GM23338 (cell line): ENCODE results near the gene PCSK5. TPM values are rescaled to one million over a fixed set of nuclear protein-coding genes. Genes with fewer than 3 reads are reported as not detected.

Source experiments
- ATAC-seq: fragments of 200-7000 bp; cut with Tn5 transposase; 3 replicates; pipeline ENCODE4 v1.9.1; 2020
- DNase-seq: peaks from one replicate; pipeline ENCODE4 v3.0.0-alpha.2; 2015; ENCODE audit warnings: low spot score
- H2AFZ ChIP-seq: fragments of 200-600 bp; sonication (generic); 2 replicates; pipeline ENCODE4 v1.8.0; 2016; ENCODE audit warnings: antibody characterized with exemption, mild to moderate bottlenecking, moderate library complexity
- H3F3A ChIP-seq: fragments of 200-600 bp; sonication (generic); replicated peaks from 2 replicates; pipeline ENCODE4 v1.8.0; 2017; ENCODE audit warnings: antibody characterized with exemption, mixed run types, low read depth
- H3K27ac ChIP-seq: fragments of 200-600 bp; sonication (generic); 2 replicates; pipeline ENCODE4 v1.6.1; 2016; ENCODE audit warnings: low read depth
- H3K27me3 ChIP-seq: fragments of 200-600 bp; sonication (generic); 2 replicates; pipeline ENCODE4 v1.8.0; 2016; ENCODE audit warnings: mild to moderate bottlenecking, mixed run types, moderate library complexity; ENCODE audit not compliant: insufficient read depth
- H3K36me3 ChIP-seq: fragments of 200-600 bp; sonication (generic); 2 replicates; pipeline ENCODE4 v1.8.0; 2016; ENCODE audit warnings: mild to moderate bottlenecking; ENCODE audit not compliant: insufficient read depth
- H3K4me1 ChIP-seq: fragments of 200-600 bp; sonication (generic); 2 replicates; pipeline ENCODE4 v1.8.0; 2016; ENCODE audit warnings: mild to moderate bottlenecking, moderate library complexity; ENCODE audit not compliant: insufficient read depth
- H3K4me2 ChIP-seq: fragments of 200-600 bp; sonication (generic); 2 replicates; pipeline ENCODE4 v1.7.1; 2017; ENCODE audit warnings: mixed run types
- H3K4me3 ChIP-seq: fragments of 200-600 bp; sonication (generic); 2 replicates; pipeline ENCODE4 v1.6.1; 2016; ENCODE audit warnings: mixed run types
- H3K79me2 ChIP-seq: fragments of 200-600 bp; sonication (generic); replicated peaks from 2 replicates; pipeline ENCODE4 v1.8.0; 2017; ENCODE audit warnings: mild to moderate bottlenecking; ENCODE audit not compliant: insufficient read depth
- H3K9me2 ChIP-seq: fragments of 200-600 bp; sonication (generic); 2 replicates; pipeline ENCODE4 v1.8.0; 2017; ENCODE audit not compliant: insufficient read depth
- H4K20me1 ChIP-seq: fragments of 200-600 bp; sonication (generic); replicated peaks from 2 replicates; pipeline ENCODE4 v1.8.0; 2017; ENCODE audit warnings: mild to moderate bottlenecking; ENCODE audit not compliant: insufficient read depth
- H3K27ac Mint-ChIP-seq: 2 replicates; pipeline ENCODE4 v1.8.0; 2020; ENCODE audit warnings: inconsistent platforms, mild to moderate bottlenecking, moderate library complexity, mixed read lengths
- H3K27me3 Mint-ChIP-seq: 3 replicates; pipeline ENCODE4 v1.8.0; 2022; ENCODE audit warnings: low read depth, mild to moderate bottlenecking, moderate library complexity, mixed read lengths, inconsistent platforms; ENCODE audit not compliant: insufficient read depth, poor library complexity
- H3K36me3 Mint-ChIP-seq: 3 replicates; pipeline ENCODE4 v1.8.0; 2021; ENCODE audit warnings: low read depth, mild to moderate bottlenecking, inconsistent platforms, moderate library complexity, mixed read lengths
- H3K4me1 Mint-ChIP-seq: 3 replicates; pipeline ENCODE4 v1.8.0; 2020; ENCODE audit warnings: mild to moderate bottlenecking, inconsistent platforms, mixed read lengths
- H3K4me3 Mint-ChIP-seq: 3 replicates; pipeline ENCODE4 v1.8.0; 2021; ENCODE audit warnings: moderate library complexity, mild to moderate bottlenecking, inconsistent platforms, mixed read lengths
- H3K9me3 Mint-ChIP-seq: 3 replicates; pipeline ENCODE4 v1.8.0; 2020; ENCODE audit warnings: moderate library complexity, mild to moderate bottlenecking, inconsistent platforms, mixed read lengths
- CREB1 ChIP-seq: fragments of 250-450 bp; sonication (Bioruptor Pico); IDR thresholded peaks from 2 replicates; pipeline ENCODE4 v1.5.0; 2020; ENCODE audit warnings: low read depth, mild to moderate bottlenecking, moderate library complexity
- EZH2phosphoT487 ChIP-seq: fragments of 200-600 bp; sonication (generic); IDR thresholded peaks from one replicate; pipeline ENCODE4 v1.8.1; 2018; ENCODE audit warnings: antibody characterized with exemption; ENCODE audit not compliant: unreplicated experiment
- POLR2AphosphoS5 ChIP-seq: IDR thresholded peaks from 2 replicates; pipeline ENCODE4 v1.6.1; 2016; ENCODE audit warnings: antibody characterized with exemption, low read depth
- STAT1 ChIP-seq: IDR thresholded peaks from one replicate; pipeline ENCODE4 v1.6.1; 2016; ENCODE audit warnings: antibody characterized with exemption; ENCODE audit not compliant: unreplicated experiment
- ZNF331 ChIP-seq: fragments of 250-450 bp; sonication (Bioruptor Pico); IDR thresholded peaks from 2 replicates; pipeline ENCODE4 v1.5.0; 2020; ENCODE audit warnings: low read depth, mild to moderate bottlenecking, moderate library complexity
- polyA plus RNA-seq: library from polyadenylated mRNA; unstranded; fragments of >200 nt; fragmentation: Nextera tagmentation; extraction: Ambion mirVana; gene quantifications from 2 replicates; pipeline ENCODE4 v1.2.1, GENCODE V29; 2016
- total RNA-seq: library from RNA; depleted of rRNA; stranded (reverse); fragments of >200 nt; shearing (Covaris generic); gene quantifications from 2 replicates; pipeline ENCODE4 v1.2.3, GENCODE V29; 2014
- TF ChIP-seq, protein P1 (sequence below), 2 experiments: fragments of 200-600 bp in 1 of 2; sonication (generic) in 1 of 2; conservative IDR thresholded peaks; 2 replicates each; pipeline versions ENCODE4 v1.5.1 to v1.6.1; 2016 to 2017; ENCODE audit warnings: antibody characterized with exemption in 2 of 2, low read depth in 2 of 2, mild to moderate bottlenecking in 2 of 2, moderate library complexity in 1 of 2
- TF ChIP-seq, protein P2 (sequence below): IDR thresholded peaks from one replicate; pipeline ENCODE4 v1.6.1; 2018; ENCODE audit warnings: antibody characterized with exemption; ENCODE audit not compliant: unreplicated experiment
- TF ChIP-seq, protein P3 (sequence below): IDR thresholded peaks from 2 replicates; pipeline ENCODE4 v1.6.1; 2016; ENCODE audit warnings: antibody characterized with exemption

PCSK5 gene
- total and polyA plus RNA-seq, 2 experiments from 2014 or later = 12.3 to 34.8 TPM

DNA sequence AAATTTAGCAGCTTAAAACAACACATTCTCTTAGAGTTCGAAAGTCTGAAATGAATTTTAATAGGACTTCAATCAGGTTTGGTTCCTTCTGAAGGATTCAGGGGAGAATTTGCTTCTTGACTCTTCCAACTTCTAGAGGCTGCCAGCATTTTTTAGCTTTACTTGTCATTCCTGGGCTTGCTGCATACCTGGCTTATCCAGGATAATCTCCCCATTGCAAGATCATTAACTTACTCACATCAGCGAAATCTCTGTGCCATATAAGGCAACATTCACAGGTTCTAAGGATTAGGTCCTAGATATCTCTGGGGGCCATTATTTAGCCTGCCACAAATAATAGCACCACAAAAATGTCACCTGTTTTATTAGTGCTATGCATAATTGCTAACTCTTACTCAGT is 46.2 kb upstream of the PCSK5 start (continued):
- TF ChIP-seq, protein P1, sequence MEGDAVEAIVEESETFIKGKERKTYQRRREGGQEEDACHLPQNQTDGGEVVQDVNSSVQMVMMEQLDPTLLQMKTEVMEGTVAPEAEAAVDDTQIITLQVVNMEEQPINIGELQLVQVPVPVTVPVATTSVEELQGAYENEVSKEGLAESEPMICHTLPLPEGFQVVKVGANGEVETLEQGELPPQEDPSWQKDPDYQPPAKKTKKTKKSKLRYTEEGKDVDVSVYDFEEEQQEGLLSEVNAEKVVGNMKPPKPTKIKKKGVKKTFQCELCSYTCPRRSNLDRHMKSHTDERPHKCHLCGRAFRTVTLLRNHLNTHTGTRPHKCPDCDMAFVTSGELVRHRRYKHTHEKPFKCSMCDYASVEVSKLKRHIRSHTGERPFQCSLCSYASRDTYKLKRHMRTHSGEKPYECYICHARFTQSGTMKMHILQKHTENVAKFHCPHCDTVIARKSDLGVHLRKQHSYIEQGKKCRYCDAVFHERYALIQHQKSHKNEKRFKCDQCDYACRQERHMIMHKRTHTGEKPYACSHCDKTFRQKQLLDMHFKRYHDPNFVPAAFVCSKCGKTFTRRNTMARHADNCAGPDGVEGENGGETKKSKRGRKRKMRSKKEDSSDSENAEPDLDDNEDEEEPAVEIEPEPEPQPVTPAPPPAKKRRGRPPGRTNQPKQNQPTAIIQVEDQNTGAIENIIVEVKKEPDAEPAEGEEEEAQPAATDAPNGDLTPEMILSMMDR (conservative IDR thresholded peaks at IDR 0.05; ENCODE audit: low read depth in 2 of 2) = no peak
- no peak for TF ChIP-seq ZNF331 (CRISPR knock-in tag)

DNA sequence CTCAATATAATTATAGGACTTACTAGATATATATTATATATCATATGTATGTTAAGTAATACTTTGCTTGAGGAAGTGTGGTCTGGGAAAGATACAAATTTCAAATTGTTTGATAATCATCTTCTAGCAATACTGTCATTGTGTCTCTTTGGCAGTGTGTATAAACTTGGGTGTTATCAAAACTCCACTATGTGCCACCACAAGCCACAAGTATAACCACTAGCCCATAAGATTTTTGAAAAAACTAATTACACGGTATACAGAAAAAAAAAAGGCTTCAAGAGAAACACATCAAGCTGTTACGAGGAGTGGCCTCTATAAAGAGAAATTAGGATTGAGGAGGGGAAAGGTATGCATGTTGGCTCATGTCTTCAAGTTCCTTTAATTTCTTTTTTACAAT is 44.7 kb upstream of the PCSK5 start:
- Mint-ChIP-seq H3K4me1 (peaks cover 10% of the 10 kb centered on the region), H3K27me3 (peaks cover 2% of the 10 kb centered on the region), H3K27ac (no peak overlapping the region), H3K36me3 (no peaks in the 10 kb centered on the region), H3K9me3 (no peaks in the 10 kb centered on the region), H3K4me3 (no peak overlapping the region)
- Histone ChIP-seq H2AFZ (no peak overlapping the region), H3K79me2 (no peaks in the 10 kb centered on the region), H3K36me3 (no peaks in the 10 kb centered on the region), H3K27ac (no peak overlapping the region), H3K27me3 (no peaks in the 10 kb centered on the region), H3K4me1 (peaks cover 4% of the 10 kb centered on the region; the same call in 1 of the 2 replicates), H3K9me2 (no peaks in the 10 kb centered on the region; the same call in 1 of the 2 replicates), H4K20me1 (no peaks in the 10 kb centered on the region), H3K4me2 (no peak overlapping the region), H3K4me3 (no peak overlapping the region), H3F3A (no peaks in the 10 kb centered on the region)
- ATAC-seq (no peak), DNase-seq (no peak)
- TF ChIP-seq STAT1 (no peak), EZH2phosphoT487 (no peak), CREB1 (CRISPR knock-in tag) (no peak), POLR2AphosphoS5 (no peak), ZNF331 (CRISPR knock-in tag) (no peak)
- TF ChIP-seq, protein P2, sequence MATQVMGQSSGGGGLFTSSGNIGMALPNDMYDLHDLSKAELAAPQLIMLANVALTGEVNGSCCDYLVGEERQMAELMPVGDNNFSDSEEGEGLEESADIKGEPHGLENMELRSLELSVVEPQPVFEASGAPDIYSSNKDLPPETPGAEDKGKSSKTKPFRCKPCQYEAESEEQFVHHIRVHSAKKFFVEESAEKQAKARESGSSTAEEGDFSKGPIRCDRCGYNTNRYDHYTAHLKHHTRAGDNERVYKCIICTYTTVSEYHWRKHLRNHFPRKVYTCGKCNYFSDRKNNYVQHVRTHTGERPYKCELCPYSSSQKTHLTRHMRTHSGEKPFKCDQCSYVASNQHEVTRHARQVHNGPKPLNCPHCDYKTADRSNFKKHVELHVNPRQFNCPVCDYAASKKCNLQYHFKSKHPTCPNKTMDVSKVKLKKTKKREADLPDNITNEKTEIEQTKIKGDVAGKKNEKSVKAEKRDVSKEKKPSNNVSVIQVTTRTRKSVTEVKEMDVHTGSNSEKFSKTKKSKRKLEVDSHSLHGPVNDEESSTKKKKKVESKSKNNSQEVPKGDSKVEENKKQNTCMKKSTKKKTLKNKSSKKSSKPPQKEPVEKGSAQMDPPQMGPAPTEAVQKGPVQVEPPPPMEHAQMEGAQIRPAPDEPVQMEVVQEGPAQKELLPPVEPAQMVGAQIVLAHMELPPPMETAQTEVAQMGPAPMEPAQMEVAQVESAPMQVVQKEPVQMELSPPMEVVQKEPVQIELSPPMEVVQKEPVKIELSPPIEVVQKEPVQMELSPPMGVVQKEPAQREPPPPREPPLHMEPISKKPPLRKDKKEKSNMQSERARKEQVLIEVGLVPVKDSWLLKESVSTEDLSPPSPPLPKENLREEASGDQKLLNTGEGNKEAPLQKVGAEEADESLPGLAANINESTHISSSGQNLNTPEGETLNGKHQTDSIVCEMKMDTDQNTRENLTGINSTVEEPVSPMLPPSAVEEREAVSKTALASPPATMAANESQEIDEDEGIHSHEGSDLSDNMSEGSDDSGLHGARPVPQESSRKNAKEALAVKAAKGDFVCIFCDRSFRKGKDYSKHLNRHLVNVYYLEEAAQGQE = no peak
- TF ChIP-seq, protein P3, sequence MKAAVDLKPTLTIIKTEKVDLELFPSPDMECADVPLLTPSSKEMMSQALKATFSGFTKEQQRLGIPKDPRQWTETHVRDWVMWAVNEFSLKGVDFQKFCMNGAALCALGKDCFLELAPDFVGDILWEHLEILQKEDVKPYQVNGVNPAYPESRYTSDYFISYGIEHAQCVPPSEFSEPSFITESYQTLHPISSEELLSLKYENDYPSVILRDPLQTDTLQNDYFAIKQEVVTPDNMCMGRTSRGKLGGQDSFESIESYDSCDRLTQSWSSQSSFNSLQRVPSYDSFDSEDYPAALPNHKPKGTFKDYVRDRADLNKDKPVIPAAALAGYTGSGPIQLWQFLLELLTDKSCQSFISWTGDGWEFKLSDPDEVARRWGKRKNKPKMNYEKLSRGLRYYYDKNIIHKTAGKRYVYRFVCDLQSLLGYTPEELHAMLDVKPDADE = no peak
- TF ChIP-seq, protein P1 (conservative IDR thresholded peaks at IDR 0.05; ENCODE audit: low read depth in 2 of 2) = no peak
